ENCODE measurements around the gene VPS39. TPM values are rescaled to one million over a fixed set of nuclear protein-coding genes. Genes with fewer than 3 reads are reported as not detected.

Gene VPS39
- total RNA-seq, 1 experiment from 2014 or later: 31.5 TPM

DNA sequence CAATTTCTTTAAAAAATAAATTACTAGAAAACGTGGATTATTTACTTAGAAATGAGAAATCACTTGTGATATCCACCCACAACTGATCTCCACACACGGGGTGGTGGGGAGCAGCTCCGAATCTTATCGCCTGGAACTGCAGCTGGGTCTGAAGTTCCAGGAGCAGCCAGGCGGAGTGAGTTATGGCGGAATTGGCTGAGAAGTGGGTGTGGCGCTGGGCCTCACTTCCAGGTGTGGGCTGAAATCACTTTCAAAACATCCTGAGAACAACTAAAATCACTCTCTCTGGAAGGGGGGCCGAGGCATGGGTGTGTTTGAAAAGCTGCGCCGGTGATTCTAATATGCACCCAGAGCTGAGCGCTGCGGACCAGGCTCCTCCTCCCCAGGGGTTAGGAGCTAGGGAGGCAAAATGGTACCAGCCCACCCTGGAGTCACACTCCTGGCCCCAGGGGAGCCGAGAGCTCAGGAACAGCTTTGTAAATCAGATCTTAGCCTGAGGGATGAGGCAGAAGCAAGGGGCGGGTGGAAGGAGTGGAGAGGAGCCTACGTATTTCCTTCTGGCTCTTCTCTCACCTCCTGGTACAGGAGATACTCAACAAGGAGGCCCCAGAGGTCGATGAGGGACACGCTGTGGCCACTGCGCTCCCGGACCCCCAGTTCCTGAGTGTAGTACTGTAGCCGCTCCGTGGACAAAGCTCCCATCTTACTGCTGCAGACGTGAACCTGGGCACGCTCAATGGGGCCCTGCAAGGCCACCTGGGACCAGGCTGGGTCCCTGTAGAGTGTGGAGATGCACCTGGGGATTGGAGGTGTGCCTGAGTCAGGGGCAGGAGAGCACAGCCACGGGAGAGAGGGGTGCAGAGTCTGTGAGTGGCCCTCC lies 61.3 kb downstream of the VPS39 start:
- no peak for DNase-seq (ENCODE audit: low read depth)

DNA sequence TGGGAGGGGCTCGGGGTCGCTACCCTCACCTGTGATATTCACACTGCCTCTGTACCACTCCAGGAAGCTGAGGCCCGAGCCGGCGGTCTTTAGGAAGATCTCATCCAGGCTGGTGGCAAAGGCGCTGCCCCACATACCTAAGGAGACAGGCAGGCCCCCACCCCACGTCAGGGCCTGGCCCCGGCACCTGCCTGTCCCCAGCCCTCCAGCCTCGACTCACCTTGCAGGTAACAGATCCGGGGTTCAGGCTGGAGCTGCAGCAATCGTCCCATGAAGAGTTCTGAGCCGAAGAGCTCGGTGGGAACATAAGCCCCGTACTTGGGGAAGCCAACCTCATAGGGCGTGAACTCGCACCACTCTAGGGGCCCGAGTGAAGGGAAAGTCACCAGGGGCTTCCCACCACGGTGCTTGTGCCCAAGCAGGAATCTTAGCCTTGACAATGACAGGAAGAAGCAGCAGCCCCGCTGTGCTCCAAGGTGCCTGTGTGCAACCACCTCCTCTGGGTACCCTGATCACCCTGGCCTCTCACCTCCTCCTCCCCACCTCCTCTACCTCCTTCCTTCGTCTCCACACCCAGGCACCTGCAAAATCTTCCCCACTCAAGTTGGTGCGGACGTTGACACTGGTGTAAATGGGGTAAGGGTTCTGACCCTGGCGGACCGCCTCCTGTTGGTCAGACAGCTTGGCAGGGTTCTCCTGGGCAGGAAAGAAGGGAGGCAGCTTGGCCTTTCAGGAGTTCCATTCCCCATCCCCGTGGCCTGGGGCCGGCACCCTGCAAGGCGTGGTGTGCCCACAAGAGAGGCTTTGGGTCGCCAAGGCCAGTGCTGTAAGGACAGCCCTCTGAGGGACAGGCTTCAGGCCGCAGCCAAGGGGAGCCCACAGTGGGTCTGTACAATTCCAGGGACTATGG lies 62.3 kb downstream of the VPS39 start:
- no peak for DNase-seq (ENCODE audit: low read depth)

DNA sequence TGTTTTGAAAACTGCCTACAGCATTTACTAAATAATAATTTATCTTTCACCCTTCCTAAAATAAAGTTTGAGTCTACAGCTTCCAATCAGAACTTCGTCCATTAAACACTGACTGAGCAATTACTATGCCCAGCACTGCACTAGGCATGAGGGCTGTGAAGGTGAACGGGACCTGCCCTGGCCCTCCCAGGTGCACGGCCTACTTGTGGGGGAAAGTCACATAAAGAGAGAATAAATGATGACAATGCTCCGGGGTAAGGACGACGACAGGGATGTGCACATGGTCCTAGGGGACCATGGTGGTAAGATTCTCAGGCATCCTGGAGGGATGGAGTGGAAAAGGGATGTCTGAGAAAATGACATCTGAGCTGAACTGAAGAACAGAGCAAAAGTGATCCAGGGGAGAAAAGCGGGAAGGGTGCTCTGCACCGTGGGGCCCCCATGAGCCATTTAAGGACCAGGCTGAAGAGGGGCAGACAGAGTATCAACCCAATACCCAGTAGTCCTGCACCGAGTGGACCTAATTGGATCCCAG lies 63.2 kb downstream of the VPS39 start:
- DNase-seq (ENCODE audit: low read depth): no peak

DNA sequence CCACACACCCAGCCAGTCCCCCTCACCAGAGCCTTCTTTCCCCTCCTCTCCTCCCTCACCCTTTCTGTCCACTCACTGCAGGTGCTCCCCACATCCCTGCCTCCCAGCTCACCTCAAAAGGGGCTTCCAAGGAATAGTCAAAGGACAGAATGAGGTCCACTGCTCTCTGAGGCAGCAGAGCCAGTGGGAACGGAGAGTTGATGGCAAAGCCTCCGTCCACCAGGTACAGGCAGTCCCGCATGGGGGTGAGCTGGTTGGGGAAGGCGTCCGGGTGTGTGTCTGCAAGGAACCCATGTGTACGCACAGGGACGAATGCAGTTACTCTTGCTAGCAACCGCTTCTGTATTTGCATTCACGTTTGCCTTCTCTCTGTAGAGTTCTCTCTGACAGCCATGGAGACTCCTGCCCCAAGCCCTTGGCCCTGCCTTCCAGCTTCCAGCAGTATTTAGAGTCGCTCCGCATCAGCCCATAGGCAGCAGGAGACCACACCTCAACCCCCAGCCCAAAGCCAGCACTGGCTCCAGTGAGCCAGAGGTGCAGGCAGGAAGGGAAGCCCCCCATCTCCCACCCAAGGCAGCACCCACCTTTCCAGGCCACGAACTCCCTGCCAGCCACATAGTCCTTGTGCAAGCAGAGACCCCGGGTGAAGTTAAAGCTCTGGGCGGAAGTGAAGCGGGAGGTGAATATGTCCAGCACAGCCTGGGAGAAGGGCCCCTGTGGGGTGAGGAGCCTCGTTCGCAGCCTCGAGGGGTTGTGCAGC lies 64.1 kb downstream of the VPS39 start:
- DNase-seq (ENCODE audit: low read depth): no peak

DNA sequence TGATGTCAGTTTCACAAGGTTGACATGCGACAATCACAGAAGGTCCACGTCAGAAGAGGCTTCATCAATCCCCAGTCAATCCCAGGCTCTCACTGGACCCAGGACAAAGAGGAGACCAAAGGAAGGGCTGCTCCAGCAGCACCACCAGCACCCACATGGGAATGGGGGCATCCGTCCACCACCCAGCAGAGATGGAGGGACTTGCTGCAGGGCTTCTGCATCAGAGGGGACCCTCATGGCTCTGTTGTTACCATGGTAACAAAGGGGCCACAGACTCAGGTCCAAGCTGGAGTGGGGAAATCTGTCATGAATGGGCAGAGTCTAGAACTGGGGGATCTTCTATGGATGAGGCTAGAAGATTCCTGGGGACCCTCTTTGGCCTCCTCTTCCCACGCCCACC lies 64.7 kb downstream of the VPS39 start:
- DNase-seq (ENCODE audit: low read depth): no peak

DNA sequence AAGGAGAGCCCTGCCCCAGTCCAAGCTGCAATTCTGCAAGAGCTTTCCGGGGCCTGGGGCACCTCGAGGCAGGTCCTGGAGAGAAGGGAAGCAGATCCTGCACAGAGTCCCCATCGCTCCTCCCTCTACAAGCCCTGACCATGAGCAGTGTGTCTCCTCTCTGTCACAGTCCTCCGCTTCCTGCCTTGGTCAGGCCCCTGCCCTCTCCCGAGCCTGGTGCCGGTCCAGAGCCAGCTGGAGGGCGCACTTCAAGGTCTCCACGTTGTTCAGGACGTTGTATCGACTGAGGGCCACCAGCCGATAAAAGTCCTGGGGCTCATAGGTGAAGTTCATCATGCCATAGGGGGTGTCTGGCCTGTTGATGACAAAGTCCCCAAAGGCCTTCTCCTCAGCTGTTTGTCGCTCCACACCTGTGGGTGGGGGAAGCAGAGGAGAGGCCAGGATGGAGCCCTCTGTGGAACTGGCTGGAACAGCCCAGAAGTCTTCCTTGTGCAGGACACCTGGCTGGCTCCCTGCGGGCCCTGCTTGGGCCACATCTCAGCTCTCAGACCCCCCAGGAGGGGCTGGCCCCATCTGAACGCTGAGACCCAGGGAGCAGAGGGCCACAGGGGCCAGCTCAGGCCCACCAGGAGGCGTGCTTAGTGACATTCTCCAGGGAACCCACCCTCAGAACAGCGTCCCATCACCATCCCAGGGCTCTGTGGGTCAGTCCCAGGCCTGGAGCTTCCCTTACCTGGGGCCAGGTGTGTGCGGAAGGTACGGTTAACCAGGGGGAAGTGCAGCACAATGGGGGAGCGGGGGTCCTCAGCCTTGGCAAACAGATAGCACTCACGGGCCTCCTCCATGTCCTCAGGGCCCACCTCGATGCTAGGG lies 66.1 kb downstream of the VPS39 start:
- no peak for DNase-seq (ENCODE audit: low read depth)

DNA sequence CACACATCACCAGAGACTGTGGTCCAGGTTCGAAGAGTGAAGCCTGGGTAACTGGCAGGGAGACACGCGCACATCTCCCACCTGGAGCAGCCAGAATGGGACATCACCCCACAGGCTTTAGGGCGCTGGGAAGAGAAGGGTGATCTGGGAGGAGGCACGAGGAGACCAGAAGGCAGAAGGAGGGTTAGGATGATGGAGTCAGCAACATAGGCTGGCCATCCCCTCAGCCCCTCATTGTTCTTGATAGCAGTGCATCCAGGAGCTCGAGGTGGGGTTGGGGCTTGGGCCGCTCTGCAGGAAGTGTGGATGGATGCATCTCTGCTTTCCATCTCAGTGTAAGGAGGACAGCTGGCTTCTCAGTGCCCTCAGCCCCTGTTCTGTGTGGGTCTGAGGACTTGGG lies 66.9 kb downstream of the VPS39 start:
- no peak for DNase-seq (ENCODE audit: low read depth)

DNA sequence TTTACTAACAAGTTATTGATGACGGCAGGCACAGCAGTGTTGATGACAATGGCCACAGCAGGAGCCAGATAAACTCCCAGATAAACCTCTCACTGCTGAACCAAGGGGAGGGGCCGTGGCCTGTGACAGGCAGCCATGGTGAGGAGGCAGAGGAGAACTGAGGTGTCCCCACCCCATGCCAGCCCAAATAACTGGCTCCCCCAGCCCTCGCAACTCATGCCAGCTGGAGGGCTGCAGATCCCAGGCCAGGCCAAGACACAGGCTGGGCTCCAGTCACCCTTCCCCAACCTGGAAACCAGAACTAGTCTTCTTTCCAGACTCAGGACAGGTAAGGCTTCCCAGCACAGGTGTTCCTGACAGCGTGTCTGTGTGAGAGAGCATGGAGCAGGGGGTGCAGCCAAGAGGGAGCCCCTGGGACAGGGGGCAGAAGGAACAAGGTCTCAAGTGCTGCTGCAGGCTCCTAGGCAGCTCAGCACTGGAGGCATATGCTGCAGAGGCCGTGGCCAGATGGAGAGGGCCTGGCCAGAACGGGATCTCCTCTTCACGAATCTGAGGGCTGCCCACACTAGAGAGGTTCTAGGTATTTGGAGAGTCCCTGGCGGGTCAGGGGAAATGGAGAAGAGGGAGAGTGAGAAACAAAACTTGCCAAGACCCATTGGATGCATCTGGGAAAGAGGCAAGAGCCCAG lies 67.6 kb downstream of the VPS39 start:
- no peak for DNase-seq (ENCODE audit: low read depth)

DNA sequence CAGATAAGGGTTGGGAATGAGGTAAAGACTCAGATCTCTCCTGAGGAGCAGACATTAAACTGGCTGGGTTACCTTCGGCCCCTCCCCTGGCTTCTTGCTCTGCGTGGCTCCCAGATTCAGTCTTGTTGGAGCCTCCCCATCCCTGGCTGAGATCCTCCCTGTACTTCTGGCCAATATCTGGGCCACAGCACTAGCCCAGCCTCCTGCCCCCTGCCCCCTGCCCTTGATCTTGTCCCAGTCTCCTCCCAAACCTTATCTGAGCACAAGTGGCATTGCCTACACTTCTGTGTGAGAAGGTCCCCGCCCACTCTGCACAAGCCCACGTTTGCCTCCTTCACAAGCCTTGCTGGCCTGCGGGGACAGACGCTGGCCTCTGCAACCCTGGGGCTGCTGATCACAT lies 68.5 kb downstream of the VPS39 start:
- no peak for DNase-seq (ENCODE audit: low read depth)

DNA sequence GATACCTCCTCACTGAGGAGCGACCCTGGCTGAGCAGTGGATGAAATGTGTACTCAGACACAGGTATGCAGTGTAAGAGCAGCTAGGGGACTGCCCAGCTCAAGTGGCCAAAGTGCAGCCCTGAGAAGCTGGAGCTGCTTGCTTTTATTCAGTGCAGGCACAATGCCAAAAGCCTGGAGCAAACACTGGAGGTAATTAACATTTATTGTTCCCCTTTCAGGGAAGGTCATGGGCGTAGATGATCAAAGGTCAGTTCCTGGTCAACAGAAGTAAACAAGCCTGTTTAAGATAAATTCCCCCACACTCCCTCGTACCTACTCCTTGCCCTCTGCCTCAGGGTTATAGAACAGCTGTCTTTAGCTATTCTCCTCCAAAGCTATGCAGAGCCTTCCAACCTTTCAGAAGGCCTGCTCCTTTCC lies 69.1 kb downstream of the VPS39 start:
- DNase-seq (ENCODE audit: low read depth): no peak

DNA sequence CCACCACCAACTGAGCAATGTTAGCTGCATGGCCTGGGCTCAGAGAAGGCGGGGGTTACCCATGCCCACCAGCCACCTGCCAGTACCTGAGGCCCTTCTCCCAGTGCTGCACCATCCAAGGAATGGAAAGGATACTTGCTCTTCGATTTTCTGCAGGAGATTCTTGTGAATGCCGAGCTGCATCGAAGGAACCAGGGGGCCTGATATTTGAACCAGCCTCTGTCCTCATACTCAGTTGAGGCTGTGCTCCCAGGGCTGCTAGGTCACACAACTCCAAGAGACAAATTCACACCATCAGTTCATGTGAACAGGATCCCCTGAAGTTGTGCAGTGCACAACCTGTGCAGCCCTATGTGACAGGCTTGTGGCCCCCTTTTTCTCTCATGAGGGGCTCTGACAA lies 69.7 kb downstream of the VPS39 start:
- no peak for DNase-seq (ENCODE audit: low read depth)

DNA sequence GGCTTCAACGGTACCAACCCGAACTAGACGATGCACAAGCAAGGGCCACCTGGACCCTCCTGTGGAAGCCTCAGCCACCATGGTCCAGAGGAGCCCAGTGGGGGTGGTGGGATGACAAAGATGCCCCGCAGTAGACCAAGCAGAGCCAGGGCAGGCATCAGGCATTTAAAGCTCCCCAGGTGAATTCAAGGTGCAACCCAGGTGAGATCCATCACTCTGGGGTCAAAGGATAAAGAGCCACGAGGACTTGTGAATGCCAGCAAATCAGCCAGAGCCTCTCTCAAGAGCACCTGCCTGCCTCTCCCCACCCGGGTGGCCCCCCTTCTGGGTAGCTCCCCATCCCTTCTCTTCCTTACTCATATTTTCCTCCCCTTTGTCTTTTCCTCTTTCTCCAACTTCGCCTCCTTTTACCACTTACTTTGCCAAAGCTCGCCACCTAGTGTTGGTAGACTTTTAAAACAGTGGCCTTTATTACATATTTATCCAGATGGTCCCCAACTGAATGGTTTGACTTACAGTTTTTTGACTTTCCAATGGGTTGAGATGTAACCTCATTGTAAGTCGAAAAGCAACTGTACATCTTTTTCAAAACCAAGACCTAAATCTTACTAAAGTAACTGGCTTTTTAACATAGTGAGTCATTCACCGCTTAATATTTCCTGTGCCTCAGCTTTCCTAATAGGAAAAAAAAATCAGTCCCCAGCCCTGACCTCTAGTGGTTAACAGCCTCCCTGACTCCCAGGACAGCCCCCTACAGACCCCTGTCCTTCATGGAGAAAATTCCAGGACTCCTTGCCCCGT lies 70.4 kb downstream of the VPS39 start:
- DNase-seq (ENCODE audit: low read depth): peak; percentile 64

DNA sequence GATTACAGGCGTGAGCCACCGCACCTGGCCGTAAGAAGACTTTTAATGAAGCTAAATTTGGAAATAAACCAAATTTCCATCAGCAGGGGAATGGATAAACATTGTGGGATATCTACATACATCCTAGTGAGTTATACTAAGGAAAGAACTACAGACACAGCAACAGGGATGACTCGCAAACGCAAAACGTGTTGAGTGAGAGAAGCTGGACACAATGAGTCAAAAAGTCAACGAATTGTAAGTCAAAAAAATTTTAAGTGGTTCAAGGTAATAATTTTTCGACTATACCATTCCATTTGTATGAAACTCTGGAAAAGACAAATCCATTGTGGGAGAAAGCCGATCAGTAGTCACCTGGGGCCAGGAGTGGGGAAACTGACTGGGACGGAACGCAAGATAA lies 71.6 kb downstream of the VPS39 start:
- no peak for DNase-seq (ENCODE audit: low read depth)

DNA sequence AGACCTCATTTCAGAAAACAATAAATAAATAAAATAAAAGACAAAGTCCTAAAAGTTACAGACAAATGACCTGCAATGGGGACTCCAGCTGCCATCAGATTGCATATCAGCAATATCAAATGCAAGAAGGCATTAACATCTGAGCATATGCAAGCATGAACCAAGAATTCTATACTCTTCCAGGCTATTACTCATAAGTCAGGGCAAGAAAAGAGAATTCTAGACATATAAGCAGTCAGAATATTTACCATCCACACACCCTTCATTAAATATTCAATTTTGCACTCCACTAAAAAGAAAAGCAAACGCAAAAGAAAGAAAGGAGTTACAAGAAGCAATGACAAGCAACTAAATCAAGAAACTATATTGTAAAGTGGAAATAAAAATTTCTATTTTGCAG lies 72.8 kb downstream of the VPS39 start:
- DNase-seq (ENCODE audit: low read depth): no peak

DNA sequence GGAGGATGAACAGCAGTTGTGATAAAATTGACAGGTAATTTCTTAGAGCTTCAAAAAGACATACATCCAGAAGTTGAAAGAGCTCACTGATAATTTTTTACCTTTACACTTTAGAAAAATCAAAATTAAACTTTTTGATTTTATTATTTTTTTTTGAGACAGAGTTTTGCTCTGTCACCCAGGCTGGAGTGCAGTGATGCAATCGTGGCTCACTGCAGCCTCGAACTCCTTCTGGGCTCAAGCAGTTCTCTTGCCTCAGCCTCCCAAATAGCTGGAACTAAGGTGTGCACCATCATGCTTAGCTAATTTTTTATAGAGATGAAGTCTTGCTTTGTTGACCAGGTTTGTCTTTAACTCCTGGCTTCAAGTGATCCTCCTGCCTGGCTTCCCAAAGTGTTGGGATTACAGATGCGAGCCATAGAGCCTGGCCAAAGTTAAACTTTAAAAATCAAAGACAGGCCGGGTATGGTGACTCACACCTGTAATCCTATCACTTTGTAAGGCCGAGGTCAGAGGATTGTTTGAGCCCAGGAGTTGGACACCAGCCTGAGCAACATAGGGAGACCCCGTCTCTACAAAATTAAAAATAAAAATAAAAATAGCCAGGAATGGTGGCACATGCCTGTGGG lies 73.4 kb downstream of the VPS39 start:
- DNase-seq (ENCODE audit: low read depth): no peak

DNA sequence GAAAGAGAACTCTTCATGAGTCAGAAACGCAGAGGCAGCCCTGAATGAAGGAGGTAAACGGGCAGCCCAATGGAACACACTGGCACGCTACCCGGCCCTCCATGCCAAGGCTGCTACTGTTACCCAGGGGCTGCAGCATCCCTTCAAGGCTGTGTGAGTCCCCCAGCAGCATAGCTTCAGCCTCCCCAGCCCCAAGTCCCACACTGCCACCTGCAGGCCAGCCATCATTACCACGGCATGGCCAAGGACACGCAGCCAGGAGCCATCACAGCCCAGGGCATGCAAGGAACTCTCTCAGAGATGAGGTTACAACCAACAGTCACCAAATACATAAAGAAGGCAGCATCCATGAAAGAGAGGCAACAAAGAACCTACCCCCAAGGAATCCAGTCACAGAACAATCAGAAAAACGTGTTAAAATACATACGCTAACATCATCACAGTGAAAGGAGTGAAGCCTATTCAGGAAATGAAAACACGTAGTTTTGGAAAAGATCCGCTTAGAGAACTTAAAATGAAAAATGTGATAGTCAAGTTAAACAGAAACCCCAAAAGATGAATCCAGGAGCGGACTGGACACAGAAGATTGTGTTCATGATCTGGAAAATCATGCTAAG lies 74.1 kb downstream of the VPS39 start:
- peak; percentile 36 for DNase-seq (ENCODE audit: low read depth)

DNA sequence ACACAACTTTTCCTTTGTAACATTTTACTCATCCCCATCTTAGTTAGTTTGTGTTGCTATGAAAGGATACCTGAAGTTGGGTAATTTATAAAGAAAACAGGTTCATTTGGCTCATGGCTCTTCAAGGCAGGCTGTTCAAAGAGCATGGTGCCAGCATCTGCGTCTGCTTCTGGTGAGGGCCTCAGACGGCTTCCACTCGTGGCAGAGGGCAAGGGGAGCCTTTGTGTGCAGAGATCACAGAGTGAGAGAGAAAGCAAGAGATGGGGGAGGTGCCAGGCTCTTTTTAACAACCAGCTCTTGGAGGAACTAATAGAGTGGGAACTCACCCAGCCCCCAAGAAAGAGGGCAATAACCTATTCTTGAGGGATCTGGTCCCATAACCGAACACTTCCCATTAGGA lies 74.7 kb downstream of the VPS39 start:
- no peak for DNase-seq (ENCODE audit: low read depth)
